NCI-H187 (cell line): ENCODE results near the gene FAM240A.
"Not testable (repeated sequence)": the region's sequence is repeated elsewhere in the genome, so short reads cannot be mapped to it uniquely, and the experiment has no call there.

Experiments used
- DNase-seq, 2 experiments: peaks; one replicate each; lab custom pipeline; 2025; lab: John Stamatoyannopoulos, UW

Gene FAM240A

GRCh38 chr3:46586738-46587246 is 25.5 kb upstream of the FAM240A start:
- DNase-seq = no peak

DNA sequence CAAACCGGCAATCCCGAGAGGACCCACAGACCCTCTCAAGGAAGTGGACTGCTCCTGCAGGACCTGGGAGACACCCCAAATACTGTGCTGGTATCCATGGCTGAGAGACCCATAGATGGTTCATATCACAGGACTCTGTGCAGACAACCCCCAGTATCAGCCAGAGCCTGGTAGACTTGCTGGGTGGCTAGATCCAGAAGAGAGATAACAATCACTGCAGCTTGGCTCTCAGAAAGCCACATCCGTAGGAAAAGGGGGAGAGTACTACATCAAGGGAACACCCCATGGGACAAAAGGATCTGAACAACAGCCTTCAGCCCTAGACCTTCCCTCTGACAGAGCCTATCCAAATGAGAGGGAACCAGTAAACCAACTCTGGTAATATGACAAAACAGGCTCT is 25.1 kb upstream of the FAM240A start:
- not testable (repeated sequence) for DNase-seq

DNA sequence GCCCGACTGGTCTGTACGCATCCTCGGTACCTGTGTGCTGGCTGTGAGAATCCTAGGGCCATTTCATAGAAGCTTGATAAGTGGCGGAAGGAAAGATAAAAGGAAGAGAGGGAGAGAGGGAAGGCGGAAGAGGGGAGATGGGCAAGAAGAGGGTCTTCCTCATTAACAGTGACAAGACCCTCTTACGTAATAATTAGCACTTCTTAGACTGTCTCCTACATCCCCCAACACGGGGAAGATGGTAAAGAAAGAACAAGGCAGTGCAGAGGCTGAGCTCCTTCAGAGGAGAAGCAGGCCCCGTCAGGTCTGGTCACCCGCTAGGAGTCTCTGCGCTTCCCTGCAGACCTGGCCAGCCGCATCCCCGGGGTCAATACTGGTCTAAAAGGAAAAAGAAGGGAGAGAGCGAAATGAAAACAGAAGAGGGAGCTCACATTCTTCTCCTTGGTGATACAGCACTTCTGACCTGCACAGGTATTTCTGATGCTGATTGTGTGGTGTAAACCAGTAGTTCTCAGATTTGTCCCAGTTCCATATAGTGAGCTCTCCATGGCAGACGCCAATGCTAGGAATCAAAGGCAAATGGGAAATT is 19.0 kb upstream of the FAM240A start:
- DNase-seq = no peak

DNA sequence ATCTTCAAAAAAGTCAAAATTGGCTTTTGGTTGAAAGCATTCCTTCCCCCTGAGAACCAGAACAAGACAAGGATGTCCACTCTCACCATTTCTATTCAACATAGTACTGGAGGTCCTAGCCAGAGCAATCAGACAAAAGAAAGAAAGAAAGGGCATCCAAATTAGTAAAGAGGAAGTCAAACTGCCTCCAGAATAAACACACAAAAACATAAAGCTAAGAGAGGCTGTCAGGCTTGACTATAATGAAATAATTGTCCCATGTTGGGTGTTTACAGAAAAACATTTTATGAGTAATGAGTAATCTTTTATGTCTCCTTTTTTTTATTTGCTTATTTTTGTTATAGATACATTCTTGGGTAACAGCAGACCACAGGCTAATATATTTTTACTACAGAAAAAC is 18.3 kb upstream of the FAM240A start:
- DNase-seq = no peak

DNA sequence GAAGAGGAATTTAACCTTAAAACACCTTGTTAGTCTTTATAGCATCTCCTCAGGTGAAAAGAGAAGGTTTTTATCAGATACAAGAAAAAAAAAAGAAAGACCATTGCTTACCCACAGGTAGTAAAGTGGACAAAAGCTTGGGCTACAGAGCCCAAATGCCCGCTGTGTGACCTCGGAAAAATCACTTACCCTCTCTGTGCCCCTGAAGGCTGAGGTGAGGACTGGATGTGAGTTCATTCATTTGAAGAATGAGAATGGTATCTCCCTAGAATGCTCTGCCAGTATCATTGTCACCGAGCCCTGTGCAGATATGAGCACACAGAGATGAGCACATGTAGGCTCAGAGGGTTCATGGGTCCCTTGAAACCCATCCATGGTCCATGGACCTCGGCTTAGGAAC is 17.6 kb upstream of the FAM240A start:
- DNase-seq = no peak

DNA sequence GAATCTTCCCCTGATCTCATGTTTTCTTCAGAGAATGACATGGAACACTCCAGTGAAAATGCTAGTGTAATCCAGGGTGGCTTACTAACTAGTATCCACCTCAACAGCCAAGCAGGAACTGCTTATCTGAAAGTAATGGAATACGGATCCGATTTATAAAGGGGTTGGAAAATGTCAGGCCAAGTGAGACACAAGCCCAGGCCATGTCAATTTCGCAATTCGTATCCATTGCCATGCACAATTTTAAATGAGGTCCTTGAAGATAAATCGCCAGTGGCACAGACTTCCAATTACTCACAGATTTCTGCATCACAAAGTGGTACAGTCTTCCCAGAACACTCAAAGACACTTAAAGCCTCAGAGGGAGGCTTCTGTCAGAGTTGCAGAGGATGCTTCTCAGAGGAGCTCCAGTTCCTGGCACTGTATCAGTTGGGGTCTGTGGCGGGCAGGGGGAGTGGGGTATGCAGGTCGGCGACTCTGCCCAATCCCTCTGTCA is 16.5 kb upstream of the FAM240A start:
- DNase-seq = no peak

DNA sequence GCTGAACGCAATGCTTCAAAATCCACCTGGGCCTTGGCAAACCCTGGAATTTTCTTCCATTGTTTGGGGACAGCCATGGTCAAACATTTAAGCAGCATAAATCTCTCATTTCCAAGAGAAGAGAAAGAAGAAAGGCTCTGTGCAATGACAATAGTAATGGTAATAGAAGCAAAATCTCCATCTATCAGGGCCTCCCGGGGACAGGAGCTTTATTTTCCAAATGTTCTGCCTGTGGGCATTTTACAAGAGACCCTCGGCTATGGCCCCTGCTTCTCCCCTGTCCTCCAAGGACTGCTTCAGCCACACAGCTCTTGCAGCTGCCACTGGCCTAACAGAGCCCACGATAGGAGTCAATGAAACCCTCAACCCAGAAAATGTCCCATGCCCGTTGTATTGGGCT is 12.7 kb upstream of the FAM240A start:
- DNase-seq = no peak

DNA sequence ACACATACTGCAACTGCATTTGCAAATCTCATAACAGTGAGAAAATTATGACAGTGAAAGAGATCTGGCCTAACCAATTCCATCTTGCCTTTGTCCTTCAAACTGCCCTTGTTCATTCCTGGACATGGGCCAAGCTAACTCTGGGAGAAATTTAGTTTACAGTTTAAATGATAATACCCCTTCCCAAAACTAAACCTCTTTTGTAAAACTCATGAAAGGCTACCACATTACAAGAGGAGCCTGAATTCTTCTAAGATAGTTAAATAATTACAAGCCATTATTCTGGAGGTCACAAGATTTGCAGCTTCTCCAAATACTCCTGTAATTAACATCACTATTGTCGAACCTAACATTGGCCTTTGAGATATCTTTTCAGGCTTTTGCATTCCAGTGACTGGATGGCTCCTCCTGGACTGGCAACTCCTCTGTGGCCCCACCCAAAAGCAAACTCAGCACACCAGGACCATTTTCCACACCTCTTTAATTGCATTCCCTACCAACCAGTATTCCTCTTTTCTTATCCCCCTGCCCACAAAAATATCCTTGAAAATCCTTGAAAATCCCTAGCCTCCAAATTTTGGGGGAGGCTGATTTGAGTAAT is 8.8 kb upstream of the FAM240A start:
- DNase-seq = no peak

- no peak for DNase-seq
Observed at GRCh38 chr3:46604127-46604526, 8.2 kb upstream of the FAM240A start.

DNA sequence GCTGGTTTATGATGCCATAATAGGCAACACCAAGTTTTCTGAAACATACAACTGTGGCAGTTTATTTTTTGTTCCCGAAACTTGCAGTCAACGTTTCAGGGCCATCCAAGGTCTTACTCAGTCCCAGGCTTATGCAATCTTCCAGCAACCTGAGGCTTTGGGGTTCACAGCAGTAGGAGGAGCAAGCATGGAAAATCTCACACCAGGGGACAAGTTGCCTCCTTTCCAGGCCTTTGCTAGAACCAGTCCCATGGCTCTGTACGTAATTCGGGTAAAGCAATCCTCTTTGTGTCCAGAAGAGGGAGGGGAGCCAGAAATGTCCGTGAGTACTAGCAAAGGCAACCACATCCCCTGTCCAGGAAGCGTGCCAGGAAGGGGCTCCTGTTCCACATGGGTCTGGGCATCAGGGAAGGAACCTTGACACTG is 4.7 kb upstream of the FAM240A start:
- no peak for DNase-seq

- no peak for DNase-seq
Observed at GRCh38 chr3:46609212-46609721, 3.1 kb upstream of the FAM240A start.

- no peak for DNase-seq
Observed at GRCh38 chr3:46609944-46610722, 2.2 kb upstream of the FAM240A start.

GRCh38 chr3:46613313-46614005 is 1.1 kb downstream of the FAM240A start:
- no peak for DNase-seq

- DNase-seq = no peak
Observed at GRCh38 chr3:46614431-46614830, 2.1 kb downstream of the FAM240A start.

DNA sequence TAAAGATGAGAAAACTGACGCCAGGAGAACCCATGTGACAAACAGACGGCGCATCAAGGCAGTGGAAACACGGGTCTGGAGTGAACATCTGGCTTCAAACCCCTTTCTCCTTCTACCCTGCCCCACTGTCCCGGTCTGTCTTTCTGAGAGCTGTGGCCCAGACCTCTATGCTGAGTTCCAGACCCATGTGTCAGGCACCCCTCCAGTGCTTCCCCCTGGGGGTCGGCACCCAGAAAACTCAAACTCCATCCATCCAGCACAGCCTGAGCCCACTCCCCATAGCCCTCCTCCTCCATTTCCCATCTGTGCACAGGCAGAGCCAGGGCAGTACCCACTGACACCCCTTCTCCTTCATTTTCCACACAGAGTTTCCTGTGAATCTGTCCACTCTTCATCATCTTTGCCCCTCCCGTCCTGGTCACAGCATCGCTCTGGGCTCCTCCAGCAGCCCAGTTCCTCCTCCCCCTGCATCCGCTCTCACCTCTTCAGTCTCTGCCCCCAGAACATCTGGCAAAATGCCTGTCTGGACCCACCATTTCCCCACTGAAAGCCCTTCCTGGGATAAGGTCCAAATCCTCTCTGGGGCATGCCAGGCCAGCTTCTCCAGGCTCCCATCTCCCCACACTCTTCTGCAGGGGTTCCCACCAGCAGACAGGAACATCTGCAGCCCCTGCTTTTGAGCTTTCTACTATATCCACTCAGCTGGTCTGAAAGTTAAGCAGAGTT is 2.9 kb downstream of the FAM240A start:
- no peak for DNase-seq

- DNase-seq = no peak
Observed at GRCh38 chr3:46615976-46616375, 3.7 kb downstream of the FAM240A start.

DNA sequence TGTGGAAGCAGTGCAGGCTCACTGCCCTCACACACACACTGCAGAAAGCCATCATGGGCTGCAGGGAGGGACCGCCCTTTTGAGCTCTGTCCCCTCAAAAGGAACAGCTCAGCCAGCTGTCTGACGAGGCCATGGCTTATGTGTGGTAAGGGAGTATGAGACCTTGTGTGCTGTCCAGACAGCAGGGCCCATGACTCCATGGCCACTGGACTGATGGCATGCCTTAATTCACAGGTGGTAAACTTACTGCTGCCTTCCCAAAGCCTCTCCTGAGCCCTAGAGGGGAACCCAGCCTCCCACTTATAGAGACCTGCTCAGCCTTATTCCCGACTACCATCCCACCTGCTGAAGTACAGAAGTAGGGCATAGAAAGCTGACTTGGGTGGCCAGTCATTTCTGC is 5.6 kb downstream of the FAM240A start:
- DNase-seq = no peak

GRCh38 chr3:46619845-46620778 is 7.8 kb downstream of the FAM240A start:
- no peak for DNase-seq

GRCh38 chr3:46624533-46624932 is 12.2 kb downstream of the FAM240A start:
- no peak for DNase-seq

DNA sequence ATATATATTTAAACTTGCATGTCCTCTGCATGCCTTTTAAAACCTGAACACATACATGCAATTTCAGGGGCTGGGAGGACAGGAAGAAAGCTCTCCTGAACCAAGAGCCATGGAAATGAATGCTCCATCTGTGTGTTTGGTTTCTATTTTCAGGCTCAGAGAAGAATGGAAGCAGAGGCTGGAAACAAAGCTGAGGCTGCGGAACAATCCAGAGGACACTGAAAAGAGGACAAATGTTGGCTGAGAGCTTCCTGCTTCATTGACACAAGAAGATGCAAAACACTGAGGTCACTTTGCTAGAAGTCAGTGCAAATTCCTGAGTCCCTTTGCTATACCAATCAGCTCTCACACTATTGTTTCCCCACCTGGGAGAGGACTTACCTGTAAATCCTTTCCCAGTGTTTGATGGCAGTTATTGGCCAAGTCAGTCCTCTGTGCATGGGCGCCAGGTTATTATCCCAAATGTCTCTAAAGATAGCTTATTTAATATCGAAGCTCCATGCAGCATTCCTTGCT is 12.7 kb downstream of the FAM240A start:
- no peak for DNase-seq
